Measurements from ENCODE around the gene DDIAS.

The DDIAS gene

GRCh38 chr11:82979824-82980223 lies 78.3 kb downstream of the DDIAS start:
- H3K36me3 ChIP-seq (ENCODE audit: control insufficient read depth, insufficient read depth, low read length), result peaks cover 2% of the 10 kb centered on the region
- no peak for DNase-seq (ENCODE audit: extremely low read depth, insufficient read length)
- H3K27me3 ChIP-seq (replicated peaks; ENCODE audit: control insufficient read depth, insufficient read depth, low read length), result no peaks in the 10 kb centered on the region
- no peak overlapping the region for H3K4me3 ChIP-seq (replicated peaks; ENCODE audit: low read depth, low read length)
- no peak for TF ChIP-seq CTCF (IDR thresholded peaks at IDR 0.05; ENCODE audit: insufficient read depth, low read length, poor library complexity, severe bottlenecking)

- DNase-seq (ENCODE audit: extremely low read depth, insufficient read length), result no peak
- TF ChIP-seq CTCF (IDR thresholded peaks at IDR 0.05; ENCODE audit: insufficient read depth, low read length, poor library complexity, severe bottlenecking), result no peak
- Histone ChIP-seq H3K36me3 (ENCODE audit: control insufficient read depth, insufficient read depth, low read length) (peaks cover 2% of the 10 kb centered on the region), H3K27me3 (replicated peaks; ENCODE audit: control insufficient read depth, insufficient read depth, low read length) (no peaks in the 10 kb centered on the region), H3K4me3 (replicated peaks; ENCODE audit: low read depth, low read length) (no peak overlapping the region)
These were observed 78.8 kb downstream of the DDIAS start for GRCh38 chr11:82980292-82980691.

DNA sequence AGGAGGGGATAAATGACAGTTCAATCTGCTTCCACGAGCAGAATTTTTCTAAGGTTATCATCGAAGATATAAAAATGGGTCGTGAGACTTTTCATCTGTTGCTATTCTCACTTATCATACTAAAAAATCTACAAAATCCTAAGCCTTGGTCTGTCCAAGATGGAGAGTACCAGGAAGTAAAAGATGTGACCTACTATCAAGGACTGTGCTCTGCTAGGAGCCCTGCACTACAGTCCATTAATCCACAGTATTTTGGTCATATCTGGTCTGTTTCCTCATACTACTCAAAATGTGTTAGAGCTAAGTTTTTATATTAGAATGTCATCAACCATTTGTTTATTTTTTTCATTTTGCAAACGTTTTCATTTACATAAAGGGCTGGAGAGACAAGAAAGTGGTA lies 79.4 kb downstream of the DDIAS start:
- DNase-seq (ENCODE audit: extremely low read depth, insufficient read length), result no peak
- Histone ChIP-seq H3K27me3 (replicated peaks; ENCODE audit: control insufficient read depth, insufficient read depth, low read length) (no peaks in the 10 kb centered on the region), H3K36me3 (ENCODE audit: control insufficient read depth, insufficient read depth, low read length) (peaks cover 2% of the 10 kb centered on the region), H3K4me3 (replicated peaks; ENCODE audit: low read depth, low read length) (no peak overlapping the region)
- no peak for TF ChIP-seq CTCF (IDR thresholded peaks at IDR 0.05; ENCODE audit: insufficient read depth, low read length, poor library complexity, severe bottlenecking)

- no peak for TF ChIP-seq CTCF (IDR thresholded peaks at IDR 0.05; ENCODE audit: insufficient read depth, low read length, poor library complexity, severe bottlenecking)
- peaks cover 2% of the 10 kb centered on the region for H3K36me3 ChIP-seq (ENCODE audit: control insufficient read depth, insufficient read depth, low read length)
- H3K4me3 ChIP-seq (replicated peaks; ENCODE audit: low read depth, low read length), result no peak overlapping the region
- DNase-seq (ENCODE audit: extremely low read depth, insufficient read length), result no peak
- H3K27me3 ChIP-seq (replicated peaks; ENCODE audit: control insufficient read depth, insufficient read depth, low read length), result no peaks in the 10 kb centered on the region
These were observed 80.3 kb downstream of the DDIAS start for GRCh38 chr11:82981852-82982251.
